HG03175 (cell line): ENCODE measurements around the gene DECR2.
"Not testable (repeated sequence)": the region's sequence is repeated elsewhere in the genome, so short reads cannot be mapped to it uniquely, and the experiment has no call there.

ENCODE experiments used
- ATAC-seq: cut with Tn5 transposase; IDR thresholded peaks from one replicate; pipeline ENCODE4 v1.9.1; 2021; ENCODE audit warnings: mild to moderate bottlenecking, moderate library complexity; ENCODE audit not compliant: unreplicated experiment

DECR2 gene

DNA sequence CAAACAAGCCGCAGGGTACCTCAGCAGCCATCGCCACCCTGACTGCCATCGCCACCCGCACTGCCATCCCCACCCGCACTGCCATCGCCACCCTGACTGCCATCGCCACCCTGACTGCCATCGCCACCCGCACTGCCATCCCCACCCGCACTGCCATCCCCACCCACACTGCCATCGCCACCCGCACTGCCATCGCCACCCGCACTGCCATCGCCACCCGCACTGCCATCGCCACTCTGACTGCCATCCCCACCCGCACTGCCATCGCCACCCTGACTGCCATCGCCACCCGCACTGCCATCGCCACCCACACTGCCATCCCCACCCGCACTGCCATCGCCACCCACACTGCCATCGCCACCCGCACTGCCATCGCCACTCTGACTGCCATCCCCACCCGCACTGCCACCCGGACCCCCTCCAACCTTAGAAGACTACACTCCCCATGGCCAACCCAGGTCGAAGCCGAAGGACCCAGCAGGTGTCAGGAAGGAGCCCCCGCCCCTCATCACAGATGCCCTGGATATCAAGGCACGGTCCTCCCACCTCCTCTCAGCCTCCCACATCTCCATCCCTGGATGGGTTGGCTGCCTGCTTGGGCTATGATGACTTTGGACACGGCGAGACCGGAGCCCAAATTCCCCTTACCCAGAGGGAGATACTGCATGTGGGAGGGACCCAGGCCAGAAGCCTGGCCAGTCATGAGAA lies 23.4 kb upstream of the DECR2 start:
- ATAC-seq: not testable (repeated sequence)

DNA sequence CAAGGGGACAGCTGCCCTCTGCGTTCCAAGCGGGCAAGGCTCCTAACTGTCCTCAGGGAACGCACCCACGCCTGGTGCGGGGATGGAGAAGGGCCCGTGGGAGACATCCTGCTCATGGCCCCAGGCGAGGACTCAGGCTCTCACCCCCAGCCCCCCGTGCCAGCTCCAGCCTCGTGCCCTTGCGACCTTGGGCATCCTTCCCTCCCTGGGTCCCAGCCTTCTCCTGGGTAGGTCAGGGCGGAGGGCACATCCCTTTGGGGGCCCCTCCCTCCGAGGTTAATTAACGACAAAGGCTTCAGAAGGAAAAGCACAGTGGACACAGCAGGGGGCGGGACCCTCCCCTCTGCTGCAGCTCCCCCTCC lies 22.9 kb upstream of the DECR2 start:
- no peak for ATAC-seq

DNA sequence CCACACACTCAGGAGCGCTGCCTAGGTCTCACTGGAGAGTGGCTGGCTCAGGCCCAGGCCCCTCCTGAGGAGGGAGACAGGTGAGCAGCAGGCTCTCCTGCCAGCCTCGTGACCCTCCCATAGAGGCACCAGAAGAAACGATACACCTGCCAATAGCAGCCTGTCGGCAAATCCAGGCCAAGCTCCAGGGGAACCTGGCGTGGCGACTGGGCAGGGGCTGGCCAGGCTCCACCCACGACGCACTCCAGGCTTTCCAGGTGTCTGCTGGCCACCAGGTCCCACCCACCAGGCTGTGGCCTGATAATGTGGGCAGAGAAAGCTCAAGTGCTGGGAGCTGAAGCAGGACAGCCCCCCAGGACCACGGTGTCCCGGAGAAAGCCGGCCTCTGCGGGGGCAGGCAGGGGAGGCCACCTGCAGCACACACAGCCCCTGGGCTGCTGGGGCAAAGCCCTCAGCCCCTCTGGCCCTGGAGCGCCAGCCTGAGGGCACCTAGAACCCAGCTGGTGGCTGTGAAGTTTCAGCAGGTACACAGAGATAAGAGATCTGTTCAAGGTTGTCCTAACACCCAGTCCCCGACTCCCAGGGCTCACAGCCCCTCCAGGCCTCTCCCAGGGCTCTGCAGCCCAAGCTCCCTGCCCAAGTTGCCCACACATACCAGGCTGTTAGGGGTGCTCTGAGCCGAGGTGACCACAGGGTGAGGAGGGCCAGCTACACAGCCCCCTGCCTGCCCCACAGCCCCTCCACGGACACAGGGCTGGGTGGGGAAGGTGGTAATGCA lies 22.3 kb upstream of the DECR2 start:
- ATAC-seq: no peak

DNA sequence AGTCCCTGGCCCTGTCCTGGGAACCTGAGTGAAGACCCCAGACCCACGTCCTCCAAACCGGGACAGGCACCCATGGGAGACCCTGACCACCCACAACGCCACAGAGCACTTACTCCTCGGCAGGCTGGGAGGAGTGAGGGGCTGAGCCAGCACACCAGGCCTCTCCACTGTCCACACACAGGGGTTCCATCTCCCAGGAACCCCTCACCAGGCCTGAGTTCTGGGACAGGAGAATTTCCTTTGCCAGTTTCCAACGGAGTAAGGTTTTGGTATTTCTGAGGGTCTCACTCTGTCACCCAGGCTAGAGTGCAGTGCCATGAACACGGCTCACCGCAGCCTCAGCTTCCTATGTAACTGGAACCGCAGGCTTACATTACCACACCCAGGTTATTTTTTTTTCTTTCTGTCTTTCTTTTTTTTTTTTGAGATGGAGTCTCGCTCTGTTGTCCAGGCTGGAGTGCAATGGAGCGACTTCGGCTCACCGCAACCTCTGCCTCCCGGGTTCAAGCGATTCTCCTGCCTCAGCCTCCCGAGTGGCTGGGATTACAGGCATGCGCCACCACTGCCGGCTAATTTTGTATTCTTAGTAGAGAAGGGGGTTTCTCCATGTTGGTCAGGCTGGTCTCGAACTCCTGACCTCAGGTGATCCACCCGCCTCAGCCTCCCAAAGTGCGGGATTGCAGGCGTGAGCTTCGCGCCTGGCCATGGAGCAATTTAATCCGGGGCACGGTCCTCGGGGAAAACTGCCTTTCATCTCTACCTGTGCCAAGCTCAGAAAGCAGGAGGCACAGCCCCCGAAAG lies 21.5 kb upstream of the DECR2 start:
- ATAC-seq: no peak

DNA sequence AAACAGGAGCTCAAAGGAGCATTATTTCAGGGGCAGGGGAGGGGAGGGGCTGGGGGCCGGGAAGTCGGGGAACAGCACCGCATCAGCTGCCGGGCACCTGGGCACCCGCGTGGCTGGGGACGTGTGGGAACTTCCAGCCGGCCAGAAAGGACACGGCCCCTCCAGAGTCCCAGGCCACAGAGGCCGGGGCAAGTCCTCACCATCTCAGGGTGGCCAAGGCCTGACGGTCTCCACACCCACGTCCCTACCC lies 21.0 kb upstream of the DECR2 start:
- ATAC-seq: no peak

DNA sequence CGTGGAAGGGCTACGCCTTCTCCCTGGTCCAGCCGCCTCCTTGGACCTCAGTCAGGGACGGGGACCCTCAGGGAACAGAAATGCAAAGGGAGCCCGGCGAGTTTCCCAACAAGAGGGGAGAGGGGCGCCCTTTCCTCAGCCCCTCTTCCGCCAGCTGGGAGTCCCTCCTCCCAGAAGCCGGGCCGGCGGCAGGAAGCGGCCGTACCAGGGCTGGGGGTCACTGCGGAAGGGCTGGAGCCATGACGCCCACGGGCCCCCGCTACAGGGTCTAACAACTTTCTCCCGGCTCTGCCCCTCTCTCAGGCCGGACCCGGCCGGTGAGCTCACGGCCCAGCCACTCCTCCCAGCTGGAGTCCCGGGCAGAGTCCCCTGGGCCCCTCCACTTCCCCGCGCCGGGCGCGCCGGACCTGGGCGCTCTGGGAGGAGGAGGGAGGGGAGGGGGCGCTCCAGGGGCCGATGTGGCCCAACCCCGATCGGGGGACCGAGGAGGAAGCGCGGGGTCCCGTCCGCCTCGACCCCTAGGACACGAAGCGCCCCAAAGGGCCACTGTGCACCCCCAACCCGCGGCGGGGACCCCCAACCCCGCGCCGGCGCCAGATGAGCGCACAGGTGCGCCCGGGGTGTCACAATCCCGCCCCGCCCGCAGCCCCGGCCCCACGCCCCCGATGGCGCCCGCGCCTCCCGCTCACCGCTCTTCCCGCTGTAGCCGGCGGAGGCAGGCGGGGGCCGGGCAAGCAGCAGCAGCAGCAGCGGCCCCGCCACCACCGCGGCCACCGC lies 20.5 kb upstream of the DECR2 start:
- peak; percentile 11 for ATAC-seq

DNA sequence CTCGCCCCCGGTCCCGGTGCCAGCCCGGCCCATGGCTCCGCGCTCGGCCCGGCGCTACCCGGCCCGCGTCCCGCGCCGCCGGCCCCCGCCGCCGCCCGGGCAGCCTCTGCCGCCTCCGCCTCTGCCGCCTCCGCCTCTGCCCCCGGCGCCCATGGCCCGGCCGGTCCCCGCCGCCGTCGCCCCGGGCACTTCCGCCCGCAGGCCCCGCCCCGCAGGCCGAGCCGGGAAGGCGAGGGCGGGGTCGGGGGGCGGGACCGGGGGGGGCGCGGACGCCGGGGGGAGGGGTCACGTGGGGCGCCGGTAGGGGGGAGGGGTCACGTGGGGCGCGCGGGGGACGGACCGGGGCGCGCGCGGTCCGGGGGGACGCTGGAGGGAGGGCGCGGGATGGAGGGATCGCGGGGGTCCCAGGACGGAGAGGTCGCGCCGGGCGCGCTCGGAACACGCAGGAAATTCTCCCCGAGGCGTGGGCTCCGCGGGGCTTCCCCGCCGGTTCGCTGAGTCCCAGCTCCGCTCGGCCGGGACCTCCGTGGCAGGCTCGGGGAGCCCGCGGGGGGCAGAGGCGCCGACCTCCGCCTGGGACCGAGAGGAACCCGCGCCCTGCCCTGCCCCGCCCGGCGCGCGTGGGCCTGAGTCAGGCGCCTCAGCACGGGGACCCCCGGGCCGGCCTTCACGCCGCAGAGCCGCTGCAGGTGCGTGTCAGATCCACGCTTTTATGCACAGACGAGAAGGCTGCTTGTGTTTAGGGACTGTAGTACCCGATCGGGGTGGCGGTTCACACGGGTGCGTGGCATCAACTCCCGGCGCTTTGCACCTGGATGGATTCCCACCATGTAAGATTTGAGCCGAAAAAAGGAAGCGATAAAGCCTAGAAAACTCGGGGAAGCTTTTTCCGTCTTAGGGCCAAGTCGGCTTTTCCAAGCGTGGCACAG lies 19.6 kb upstream of the DECR2 start, which contains the start of gene PGAP6:
PGAP6 (minus strand) TSS at position 190 of the 929 bp plus-strand sequence; CDS start at position 33, 157 bp downstream.
- peak; percentile 67 for ATAC-seq

DNA sequence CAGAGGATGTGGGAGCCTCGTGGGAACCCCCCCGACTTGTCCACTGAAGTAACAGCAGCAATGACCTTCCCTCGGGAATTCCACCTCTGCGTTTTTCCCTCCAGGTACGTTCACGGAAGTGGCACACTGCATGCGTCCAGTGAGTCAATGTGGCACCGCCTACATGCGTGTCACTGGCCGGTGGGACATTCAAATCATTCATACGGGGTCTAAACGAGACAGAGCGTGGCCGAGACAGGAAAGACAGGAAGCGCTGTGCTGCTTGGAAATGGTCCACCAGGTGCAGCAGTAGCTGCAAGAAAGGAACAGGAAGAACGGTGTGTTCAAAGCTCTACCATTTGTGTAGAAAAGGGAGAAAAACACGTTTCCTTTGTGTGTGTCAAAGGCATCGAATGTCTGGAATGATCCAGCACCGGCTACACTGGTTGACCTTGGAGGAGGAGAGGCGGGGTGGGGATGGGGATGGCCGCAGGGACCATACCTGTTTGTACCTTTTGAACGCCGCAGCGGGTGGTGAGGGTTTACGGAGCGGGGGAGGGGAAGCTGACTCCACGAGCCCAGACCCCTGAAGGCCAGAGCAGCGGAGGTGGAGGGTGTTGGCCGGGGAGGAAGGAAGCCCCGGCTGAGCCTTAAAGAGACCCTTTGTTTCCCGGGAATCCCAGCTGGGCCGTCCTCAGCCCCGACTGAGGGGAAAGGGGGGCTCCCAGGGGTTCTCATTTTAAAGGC lies 18.2 kb upstream of the DECR2 start:
- ATAC-seq: no peak

DNA sequence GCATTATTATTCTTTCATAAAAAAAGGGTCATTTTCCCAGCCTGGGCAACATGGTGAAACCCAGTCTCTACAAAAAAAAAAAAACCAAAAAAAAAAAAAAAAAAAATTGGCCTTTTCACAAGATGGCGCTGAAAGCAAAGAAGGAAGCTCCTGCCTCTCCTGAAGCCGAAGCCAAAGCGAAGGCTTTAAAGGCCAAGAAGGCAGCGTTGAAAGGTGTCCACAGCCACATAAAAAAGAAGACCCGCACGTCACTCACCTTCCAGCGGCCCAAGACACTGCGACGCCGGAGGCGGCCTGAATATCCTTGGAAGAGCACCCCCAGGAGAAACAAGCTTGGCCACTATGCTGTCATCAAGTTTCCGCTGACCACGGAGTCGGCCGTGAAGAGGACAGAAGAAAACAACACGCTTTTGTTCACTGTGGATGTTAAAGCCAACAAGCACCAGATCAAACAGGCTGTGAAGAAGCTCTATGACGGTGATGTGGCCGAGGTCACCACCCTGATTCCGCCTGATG lies 15.0 kb upstream of the DECR2 start:
- ATAC-seq: no peak

DNA sequence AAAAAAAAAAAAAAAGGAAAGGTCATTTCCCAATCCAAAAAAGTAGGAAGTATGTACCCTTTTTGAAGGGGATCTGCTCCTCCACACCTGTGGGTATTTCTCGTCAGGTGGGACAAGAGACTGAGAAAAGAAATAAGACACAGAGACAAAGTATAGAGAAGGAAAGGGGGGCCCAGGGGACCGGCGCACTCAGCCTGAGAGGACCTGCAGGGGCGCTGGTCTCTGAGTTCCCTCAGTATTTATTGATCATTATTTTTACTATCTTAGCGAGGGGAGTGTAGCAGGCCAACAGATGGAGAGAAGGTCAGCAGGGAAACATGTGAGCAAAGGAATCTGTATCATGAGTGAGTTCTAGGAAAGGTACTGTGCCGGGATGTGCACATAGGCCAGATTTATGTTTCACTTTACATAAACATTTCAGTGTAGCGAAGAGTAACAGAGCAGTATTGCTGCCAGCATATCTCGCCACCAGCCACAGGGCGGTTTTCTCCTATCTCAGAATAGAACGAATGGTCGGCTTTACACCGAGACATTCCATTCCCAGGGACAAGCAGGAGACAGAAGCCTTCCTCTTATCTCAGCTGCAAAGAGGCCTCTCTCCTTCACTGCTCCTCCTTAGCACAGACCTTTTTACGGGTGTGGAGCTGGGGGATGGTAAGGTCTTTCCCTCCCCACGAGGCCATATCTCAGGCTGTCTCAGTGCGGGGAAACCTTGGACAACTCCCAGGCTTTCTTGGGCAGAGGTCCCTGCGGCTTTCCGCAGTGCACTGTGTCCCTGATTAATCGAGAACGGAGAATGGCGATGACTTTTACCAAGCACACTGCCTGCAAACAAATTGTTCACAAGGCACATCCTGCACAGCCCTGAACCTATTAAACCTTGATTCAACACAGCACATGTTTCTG lies 13.7 kb upstream of the DECR2 start:
- not testable (repeated sequence) for ATAC-seq

DNA sequence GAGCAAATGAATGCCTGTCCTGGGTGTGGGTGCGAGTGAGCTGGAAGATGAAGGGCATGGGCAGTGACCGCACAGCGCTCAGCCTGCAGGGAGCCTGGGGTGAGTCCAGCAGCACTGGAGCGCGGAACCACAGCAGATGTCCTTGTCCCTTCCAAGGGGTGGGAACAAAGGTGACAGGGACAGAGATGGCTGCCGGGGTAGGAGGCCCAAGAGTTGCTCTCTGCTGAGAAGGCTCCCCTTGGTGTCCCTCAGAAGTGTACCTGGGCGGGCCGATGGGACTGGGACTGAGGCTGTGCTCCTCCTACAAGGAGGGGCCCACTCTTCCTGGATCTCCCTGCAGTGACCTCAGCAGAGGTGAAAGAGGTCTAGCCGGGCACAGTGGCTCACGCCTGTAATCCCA lies 12.3 kb upstream of the DECR2 start:
- ATAC-seq: no peak

DNA sequence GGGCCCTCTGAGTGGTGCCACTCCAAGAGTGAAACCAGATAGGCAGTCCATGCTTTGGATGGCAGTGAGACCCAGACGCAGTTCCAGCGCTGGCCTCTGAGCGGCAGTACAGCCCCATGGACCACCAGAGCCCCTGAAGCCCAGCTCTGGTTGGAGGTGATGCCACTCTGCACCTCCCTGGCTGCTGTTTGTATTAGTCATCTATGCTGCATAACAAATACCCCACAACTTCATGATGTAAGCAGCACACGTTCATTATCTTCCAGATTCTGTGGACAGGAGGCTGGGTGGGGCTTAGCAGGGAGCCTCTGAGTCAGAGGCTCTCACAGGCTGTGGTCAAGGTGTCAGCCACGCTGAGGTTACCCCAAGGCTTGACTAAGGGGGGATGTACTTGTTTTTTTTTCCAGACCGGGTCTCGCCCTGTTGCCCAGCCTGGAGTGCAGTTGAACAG lies 9.8 kb upstream of the DECR2 start:
- ATAC-seq: no peak

DNA sequence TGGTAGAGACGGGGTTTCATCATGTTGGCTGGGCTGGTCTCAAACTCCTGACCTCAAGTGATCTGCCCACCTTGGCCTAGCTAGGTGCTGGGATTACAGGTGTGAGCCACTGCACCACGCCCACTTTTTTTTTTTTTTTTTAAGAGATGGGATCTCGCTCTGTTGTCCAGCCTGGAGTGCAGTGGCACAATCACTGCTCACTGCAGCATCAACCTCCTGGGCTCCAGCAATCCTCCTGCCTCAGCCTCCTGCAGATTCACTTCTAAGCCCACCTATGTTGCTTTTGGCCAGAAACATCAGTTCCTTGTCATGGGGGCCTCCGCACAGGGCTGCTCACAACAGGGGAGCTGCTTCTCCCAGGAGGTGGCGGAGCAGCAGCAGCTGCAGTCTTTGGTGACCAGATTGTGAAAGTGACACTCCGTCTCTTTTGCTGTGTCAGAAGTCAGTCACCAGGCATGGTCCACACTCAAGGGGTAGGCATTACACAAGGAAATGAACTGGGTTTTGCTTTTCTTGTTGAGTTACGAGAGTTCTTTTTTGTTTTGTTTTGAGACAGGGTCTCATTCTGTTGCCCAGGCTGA lies 9.1 kb upstream of the DECR2 start:
- ATAC-seq: no peak

DNA sequence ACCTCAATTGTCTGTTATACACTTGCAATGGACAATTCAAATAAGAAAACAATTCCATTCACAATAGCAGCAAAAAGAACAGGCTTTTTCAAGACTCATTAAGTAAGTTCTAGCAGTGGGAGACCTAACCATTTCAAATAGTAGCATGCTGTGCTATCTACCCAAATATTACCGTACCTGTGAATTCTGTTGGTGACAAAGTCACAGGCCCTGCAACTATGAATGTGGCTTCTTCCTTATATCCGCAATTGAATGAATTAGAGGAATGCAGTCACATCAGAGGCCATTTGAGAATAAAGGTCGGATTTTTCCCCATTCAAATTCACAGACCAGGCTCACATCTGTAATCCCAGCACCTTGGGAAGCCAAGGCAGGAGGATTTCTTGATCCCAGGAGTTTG lies 5.5 kb upstream of the DECR2 start:
- ATAC-seq: no peak

DNA sequence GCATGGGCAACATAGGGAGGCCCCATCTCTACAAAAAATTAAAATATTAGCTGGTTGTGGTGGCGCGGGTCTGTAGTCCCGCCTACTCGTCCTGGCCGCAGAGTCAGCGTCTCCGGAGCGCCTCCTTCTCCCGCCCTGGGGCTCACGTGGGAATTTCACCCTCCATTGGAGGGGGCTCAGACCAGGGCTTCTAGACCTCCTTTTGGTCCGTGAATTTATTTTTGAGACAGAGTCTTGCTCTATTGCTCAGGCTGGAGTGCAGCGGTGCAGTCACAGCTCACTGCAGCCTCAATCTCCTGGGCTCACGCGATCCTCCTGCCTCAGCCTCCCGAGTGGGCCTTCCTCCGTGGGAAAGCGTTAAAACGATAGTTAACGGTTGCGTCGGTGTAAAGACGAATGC lies 5.1 kb upstream of the DECR2 start:
- ATAC-seq: no peak

DNA sequence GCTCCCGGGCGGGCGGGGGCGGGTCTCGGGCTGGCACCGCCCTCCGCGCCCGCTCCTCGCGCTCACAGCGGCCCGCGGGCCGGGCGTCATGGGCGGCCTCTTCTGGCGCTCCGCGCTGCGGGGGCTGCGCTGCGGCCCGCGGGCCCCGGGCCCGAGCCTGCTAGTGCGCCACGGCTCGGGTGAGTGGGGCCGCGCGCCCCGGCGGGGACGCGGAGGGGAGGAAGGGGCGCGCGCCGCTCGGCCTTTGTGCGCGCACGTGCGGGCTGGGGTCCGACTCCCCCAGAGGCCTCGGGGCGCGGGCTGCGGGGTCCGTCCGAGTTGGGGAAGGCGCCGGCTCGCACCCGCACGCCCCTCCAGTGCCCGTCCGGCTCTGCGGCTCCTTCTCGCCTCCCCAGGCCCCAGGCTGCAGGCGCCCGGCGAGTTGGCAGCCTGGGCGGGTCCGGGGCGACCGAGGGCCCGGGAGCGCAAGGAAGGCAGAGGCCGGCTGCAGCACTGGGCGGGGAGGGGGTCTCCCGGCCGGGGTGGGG lies 4.5 kb upstream of the DECR2 start, which contains the start of gene NME4:
NME4 (plus strand) TSS at position 65 of the 527 bp plus-strand sequence; CDS start at position 89, 24 bp downstream.
- no peak for ATAC-seq

DNA sequence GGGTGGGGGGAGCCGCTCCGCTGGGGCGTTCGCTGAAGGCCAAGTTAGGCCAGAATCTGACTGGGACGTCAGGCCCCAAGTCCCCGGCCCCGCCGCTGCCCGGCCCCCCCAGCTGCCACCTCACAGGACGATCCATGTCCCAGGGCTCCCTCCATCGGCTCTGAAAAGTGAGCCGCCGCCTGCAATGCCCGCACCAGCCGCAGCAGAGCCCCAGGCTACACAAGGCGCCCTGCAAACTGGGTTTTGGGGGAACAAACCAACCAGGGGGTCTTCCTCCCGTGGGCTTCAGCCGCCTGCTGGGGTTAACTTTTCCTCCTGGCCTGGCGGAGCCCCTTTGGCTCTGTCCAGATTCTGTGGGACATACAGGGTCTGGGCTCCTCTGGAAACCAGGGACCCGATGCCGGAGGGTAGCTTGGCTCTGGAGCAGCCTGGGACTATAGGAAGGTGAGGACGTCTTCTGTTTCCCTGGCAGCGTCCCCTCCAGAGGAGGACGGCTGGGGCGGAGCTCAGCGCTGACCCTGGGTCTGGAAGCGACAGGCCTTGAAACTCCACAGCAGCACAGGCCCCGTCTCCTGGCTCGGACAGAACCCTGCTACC lies 3.9 kb upstream of the DECR2 start:
- ATAC-seq: no peak
